Fibroblast of peridontal ligament (primary cell): ENCODE results near the gene PSEN2.
"Not testable (repeated sequence)": the region's sequence is repeated elsewhere in the genome, so short reads cannot be mapped to it uniquely, and the experiment has no call there.

Experiments
- DNase-seq: peaks from one replicate; pipeline ENCODE4 v3.0.0-alpha.2; 2010; ENCODE audit errors: extremely low read depth

PSEN2 gene

GRCh38 chr1:226916497-226916896 is 46.1 kb downstream of the PSEN2 start:
- no peak for DNase-seq

GRCh38 chr1:226919587-226919986 is 49.2 kb downstream of the PSEN2 start:
- no peak for DNase-seq

- no peak for DNase-seq
Observed at GRCh38 chr1:226919995-226920394, 49.6 kb downstream of the PSEN2 start.

- no peak for DNase-seq
Observed at GRCh38 chr1:226920446-226920894, 50.1 kb downstream of the PSEN2 start.

- DNase-seq: no peak
Observed at GRCh38 chr1:226921504-226921903, 51.1 kb downstream of the PSEN2 start.

- not testable (repeated sequence) for DNase-seq
Observed at GRCh38 chr1:226929260-226930111, 59.1 kb downstream of the PSEN2 start.

- no peak for DNase-seq
Observed at GRCh38 chr1:226934483-226935237, 64.2 kb downstream of the PSEN2 start.

GRCh38 chr1:226937940-226938725 is 67.7 kb downstream of the PSEN2 start:
- DNase-seq: no peak

GRCh38 chr1:226938903-226939437 is 68.6 kb downstream of the PSEN2 start:
- DNase-seq: peak; percentile 75

- DNase-seq: no peak
Observed at GRCh38 chr1:226939438-226940028, 69.1 kb downstream of the PSEN2 start.

GRCh38 chr1:226940029-226940805 is 69.8 kb downstream of the PSEN2 start, which contains the start of gene COQ8A:
TSS of gene COQ8A (plus strand) at chr1:226940294. CDS start at chr1:226961386, 21,092 bp downstream.
- DNase-seq: peak; percentile 99

GRCh38 chr1:226940806-226941067 is 70.3 kb downstream of the PSEN2 start:
- no peak for DNase-seq

GRCh38 chr1:226942392-226942791 is 72.0 kb downstream of the PSEN2 start:
- DNase-seq: no peak

- DNase-seq: peak; percentile 12
Observed at GRCh38 chr1:226943156-226943555, 72.7 kb downstream of the PSEN2 start.

- DNase-seq: no peak
Observed at GRCh38 chr1:226943927-226944326, 73.5 kb downstream of the PSEN2 start.

- DNase-seq: no peak
Observed at GRCh38 chr1:226945106-226945857, 74.9 kb downstream of the PSEN2 start.
